ENCODE results near the gene RMND1.
"Not testable (repeated sequence)": the region's sequence is repeated elsewhere in the genome, so short reads cannot be mapped to it uniquely, and the experiment has no call there.

The RMND1 gene

GRCh38 chr6:151451417-151451949, 443 bp downstream of the RMND1 start:
- no peak for DNase-seq

- DNase-seq = not testable (repeated sequence)
These were observed 998 bp downstream of the RMND1 start for GRCh38 chr6:151450928-151451327.

- no peak for DNase-seq
These were observed 3.3 kb downstream of the RMND1 start for GRCh38 chr6:151448623-151449022.

- DNase-seq = no peak
These were observed 4.7 kb downstream of the RMND1 start for GRCh38 chr6:151447237-151447636.

- no peak for DNase-seq
These were observed 6.4 kb downstream of the RMND1 start for GRCh38 chr6:151445482-151445881.

GRCh38 chr6:151443911-151444621, 7.9 kb downstream of the RMND1 start:
- DNase-seq = no peak

GRCh38 chr6:151443454-151443853, 8.5 kb downstream of the RMND1 start:
- no peak for DNase-seq

- DNase-seq = no peak
These were observed 9.6 kb downstream of the RMND1 start for GRCh38 chr6:151442371-151442770.

GRCh38 chr6:151441390-151442166, 10.3 kb downstream of the RMND1 start:
- DNase-seq = no peak

- DNase-seq = no peak
These were observed 11.0 kb downstream of the RMND1 start for GRCh38 chr6:151440930-151441329.

- DNase-seq = no peak
These were observed 11.4 kb downstream of the RMND1 start for GRCh38 chr6:151440498-151440897.

- DNase-seq = no peak
These were observed 14.5 kb downstream of the RMND1 start for GRCh38 chr6:151437401-151437800.

- no peak for DNase-seq
These were observed 15.1 kb downstream of the RMND1 start for GRCh38 chr6:151436802-151437201.

- DNase-seq = no peak
These were observed 15.6 kb downstream of the RMND1 start for GRCh38 chr6:151436300-151436699.

- DNase-seq = no peak
These were observed 17.6 kb downstream of the RMND1 start for GRCh38 chr6:151434369-151434768.

GRCh38 chr6:151432651-151433050, 19.3 kb downstream of the RMND1 start:
- no peak for DNase-seq

- DNase-seq = no peak
These were observed 20.6 kb downstream of the RMND1 start for GRCh38 chr6:151431337-151431736.

- DNase-seq = no peak
These were observed 21.0 kb downstream of the RMND1 start for GRCh38 chr6:151430886-151431285.

GRCh38 chr6:151428093-151428735, 23.7 kb downstream of the RMND1 start:
- no peak for DNase-seq

- no peak for DNase-seq
These were observed 26.4 kb downstream of the RMND1 start for GRCh38 chr6:151425561-151425960.

GRCh38 chr6:151422981-151423380, 28.9 kb downstream of the RMND1 start:
- DNase-seq = no peak

GRCh38 chr6:151417477-151417876, 34.4 kb downstream of the RMND1 start:
- no peak for DNase-seq

GRCh38 chr6:151414641-151415260, 37.2 kb downstream of the RMND1 start:
- no peak for DNase-seq

Data from stimulated activated CD8-positive, alpha-beta memory T cell treated with anti-CD3 and anti-CD28 coated beads, Interleukin-4, amount 100 ng/mL, for 48 hours (primary cell).